ENCODE data around the gene MED13L. TPM values are rescaled to one million over a fixed set of nuclear protein-coding genes. Genes with fewer than 3 reads are reported as not detected.

MED13L gene
- total and polyA plus RNA-seq, 4 donors: 7.9 to 94.0 (median 37.7) TPM

DNA sequence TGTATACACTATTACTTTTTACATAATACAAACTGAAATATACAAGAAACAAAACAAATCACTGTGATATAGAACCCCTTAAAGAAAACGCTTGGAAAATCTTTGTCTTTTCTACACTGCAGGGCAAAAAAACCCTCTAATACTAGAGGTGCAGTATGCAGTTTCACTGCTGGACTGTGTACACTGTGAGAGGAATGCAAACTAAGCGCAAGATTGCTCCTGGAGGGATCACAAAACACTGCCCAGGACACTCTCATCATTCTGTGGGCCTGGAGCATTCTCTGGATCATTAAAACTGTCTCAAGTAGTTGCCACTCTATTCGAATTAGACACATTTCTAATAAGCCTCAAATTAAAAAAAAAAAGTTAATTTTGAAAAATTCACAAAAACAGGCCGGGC, 217.6 kb downstream of the MED13L start:
- H3K9ac ChIP-seq (ENCODE audit: low read depth in 1 of 2, low read length in 2 of 2): no peak overlapping the region
- 91% methylated on average over 4 of the region's 4 CpGs for WGBS
- no peak overlapping the region for H3K4me3 ChIP-seq (ENCODE audit: low read depth in 1 of 3, low read length in 3 of 3)
- H3K27me3 ChIP-seq (ENCODE audit: control insufficient read depth in 4 of 4, insufficient read depth in 4 of 4, low read length in 3 of 4): no peaks in the 10 kb centered on the region
- TF ChIP-seq NR2F2 (IDR thresholded peaks at IDR 0.05): no peak
- no peak for TF ChIP-seq FOXA1 (IDR thresholded peaks at IDR 0.05)
- DNase-seq (ENCODE audit: low spot score): no peak
- no peaks in the 10 kb centered on the region for H3K4me1 ChIP-seq (ENCODE audit: control insufficient read depth in 4 of 4, insufficient read depth in 4 of 4, low read length in 3 of 4)
- H3K27ac ChIP-seq (ENCODE audit: low read depth in 1 of 2, low read length in 2 of 2): no peak overlapping the region
- no peaks in the 10 kb centered on the region for H3K9me3 ChIP-seq (ENCODE audit: control insufficient read depth in 4 of 4, low read length in 3 of 4)
- H3K36me3 ChIP-seq (ENCODE audit: control insufficient read depth in 4 of 4, insufficient read depth in 3 of 4, low read depth in 1 of 4, low read length in 3 of 4): no peaks in the 10 kb centered on the region

DNA sequence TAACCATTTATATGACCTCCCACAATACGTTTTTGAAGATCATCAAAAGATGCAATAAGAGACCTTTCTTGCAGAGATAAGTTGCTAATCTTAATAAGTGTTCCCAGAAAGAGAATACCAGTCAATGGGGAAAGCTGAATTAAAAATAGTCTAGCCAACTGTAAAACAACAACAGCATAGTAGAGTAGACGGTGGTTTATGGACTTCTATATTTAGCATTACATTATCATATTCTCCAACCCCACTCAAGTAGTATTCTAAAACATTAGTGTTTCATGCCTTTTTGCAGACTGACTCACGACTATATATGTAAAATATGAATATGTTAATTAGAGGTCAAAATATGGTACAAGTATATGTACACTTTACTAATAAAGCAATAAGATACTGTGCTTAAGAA, 218.9 kb downstream of the MED13L start:
- TF ChIP-seq TAF1 (conservative IDR thresholded peaks at IDR 0.05) (no peak), RXRA (IDR thresholded peaks at IDR 0.05) (no peak), JUND (IDR thresholded peaks at IDR 0.05) (no peak), CTCF (IDR thresholded peaks at IDR 0.05; ENCODE audit: low read depth, low read length, missing input control) (no peak), SP1 (IDR thresholded peaks at IDR 0.05) (no peak), RAD21 (IDR thresholded peaks at IDR 0.05) (no peak), HNF4A (conservative IDR thresholded peaks at IDR 0.05) (no peak)
- TF ChIP-seq, protein P1, sequence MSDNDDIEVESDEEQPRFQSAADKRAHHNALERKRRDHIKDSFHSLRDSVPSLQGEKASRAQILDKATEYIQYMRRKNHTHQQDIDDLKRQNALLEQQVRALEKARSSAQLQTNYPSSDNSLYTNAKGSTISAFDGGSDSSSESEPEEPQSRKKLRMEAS (IDR thresholded peaks at IDR 0.05): no peak

GRCh38 chr12:116057356-116057755, 220.1 kb downstream of the MED13L start:
- Histone ChIP-seq H3K4me1 (ENCODE audit: control insufficient read depth in 4 of 4, insufficient read depth in 4 of 4, low read length in 3 of 4) (peaks cover 2 to 13% (median 9%) of the 10 kb centered on the region in 4 donors), H3K27ac (ENCODE audit: low read depth in 1 of 2, low read length in 2 of 2) (no peak overlapping the region), H3K27me3 (ENCODE audit: control insufficient read depth in 4 of 4, insufficient read depth in 4 of 4, low read length in 3 of 4) (no peaks in the 10 kb centered on the region), H3K9me3 (ENCODE audit: control insufficient read depth in 4 of 4, low read length in 3 of 4) (no peaks in the 10 kb centered on the region), H3K4me3 (ENCODE audit: low read depth in 1 of 3, low read length in 3 of 3) (no peak overlapping the region), H3K36me3 (ENCODE audit: control insufficient read depth in 4 of 4, insufficient read depth in 3 of 4, low read depth in 1 of 4, low read length in 3 of 4) (no peaks in the 10 kb centered on the region), H3K9ac (ENCODE audit: low read depth in 1 of 2, low read length in 2 of 2) (no peak overlapping the region)
- DNase-seq (ENCODE audit: low spot score): no peak
- 95% methylated on average over 3 of the region's 3 CpGs for WGBS
- TF ChIP-seq NR2F2 (IDR thresholded peaks at IDR 0.05) (no peak), HNF4G (IDR thresholded peaks at IDR 0.05) (no peak), SP1 (IDR thresholded peaks at IDR 0.05) (no peak), TAF1 (conservative IDR thresholded peaks at IDR 0.05) (no peak)
- TF ChIP-seq, protein P1 (IDR thresholded peaks at IDR 0.05): no peak

More for the DNA sequence above, 218.9 kb downstream of the MED13L start:
- no peaks in the 10 kb centered on the region for H3K36me3 ChIP-seq (ENCODE audit: control insufficient read depth in 4 of 4, insufficient read depth in 3 of 4, low read depth in 1 of 4, low read length in 3 of 4)
- no peaks in the 10 kb centered on the region for H3K27me3 ChIP-seq (ENCODE audit: control insufficient read depth in 4 of 4, insufficient read depth in 4 of 4, low read length in 3 of 4)
- H3K4me1 ChIP-seq (ENCODE audit: control insufficient read depth in 4 of 4, insufficient read depth in 4 of 4, low read length in 3 of 4): peaks cover 0 to 7% (median 4%) of the 10 kb centered on the region in 4 donors
- WGBS: 85% methylated on average over 3 of the region's 3 CpGs
- H3K9ac ChIP-seq (ENCODE audit: low read depth in 1 of 2, low read length in 2 of 2): no peak overlapping the region
- no peak overlapping the region for H3K4me3 ChIP-seq (ENCODE audit: low read depth in 1 of 3, low read length in 3 of 3)
- no peak overlapping the region for H3K27ac ChIP-seq (ENCODE audit: low read depth in 1 of 2, low read length in 2 of 2)
- DNase-seq (ENCODE audit: low spot score): no peak
- no peaks in the 10 kb centered on the region for H3K9me3 ChIP-seq (ENCODE audit: control insufficient read depth in 4 of 4, low read length in 3 of 4)
